GM12878 (cell line): ENCODE data around the gene CITED1. TPM values are rescaled to one million over a fixed set of nuclear protein-coding genes. Genes with fewer than 3 reads are reported as not detected.

Source experiments
- ATAC-seq: fragments of 200-7000 bp; cut with Tn5 transposase; 3 replicates; pipeline ENCODE4 v1.9.1; 2020; ENCODE audit warnings: mild to moderate bottlenecking, moderate library complexity
- BruUV-seq: library from RNA; stranded (reverse); fragments of 400-500 nt; replicated peaks from 2 replicates; lab custom pipeline; 2021; lab: Mats Ljungman, UMichigan
- CTCF ChIA-PET: fragments of 300-600 bp; sonication (Branson Sonifier 250); formaldehyde crosslinking; extraction: SDS; loops from one replicate; lab custom pipeline; 2021; ENCODE audit warnings: inconsistent platforms; lab: Yijun Ruan, JAX
- POLR2A ChIA-PET: fragments of 350-600 bp; formaldehyde crosslinking; extraction: SDS; loops from one replicate; lab custom pipeline; 2021; ENCODE audit warnings: inconsistent platforms; lab: Charles Lee
- RAD21 ChIA-PET: fragments of 300-600 bp; sonication (Branson Sonifier 250); formaldehyde crosslinking; loops from one replicate; lab custom pipeline; 2023; ENCODE audit warnings: antibody characterized with exemption; ENCODE audit not compliant: unreplicated experiment; lab: Charles Lee
- SMC1A ChIA-PET: fragments of 300-600 bp; sonication (Branson Sonifier 250); formaldehyde crosslinking; loops from one replicate; lab custom pipeline; 2023; ENCODE audit not compliant: unreplicated experiment, uncharacterized antibody; lab: Charles Lee
- DNase-seq: peaks from one replicate; pipeline ENCODE4 v3.0.0-alpha.2; 2011; ENCODE audit warnings: low read depth, low spot score
- FAIRE-seq: peaks from 3 replicates; lab custom pipeline; 2011; peaks lifted over from hg19 to GRCh38; lab: Jason Lieb, UNC
- H2AFZ ChIP-seq: 2 replicates; pipeline ENCODE4 v1.6.0; 2011; ENCODE audit warnings: low read depth, low read length, control low read depth; ENCODE audit not compliant: control insufficient read depth
- H3K27ac ChIP-seq: 2 replicates; pipeline ENCODE4 v1.5.1; 2011; ENCODE audit warnings: control low read depth; ENCODE audit not compliant: control insufficient read depth, insufficient read depth
- H3K27me3 ChIP-seq, 2 experiments: replicated peaks in 1 of 2; 2 replicates each; pipeline versions ENCODE4 v1.6.0 to v1.6.1; 2011; ENCODE audit warnings: low read length in 1 of 2; ENCODE audit not compliant: control insufficient read depth in 2 of 2, insufficient read depth in 2 of 2
- H3K36me3 ChIP-seq, 2 experiments: 2 replicates each; pipeline ENCODE4 v1.5.1; 2011; ENCODE audit warnings: low read length in 1 of 2; ENCODE audit not compliant: control insufficient read depth in 2 of 2, insufficient read depth in 2 of 2
- H3K4me1 ChIP-seq: 2 replicates; pipeline ENCODE4 v1.6.1; 2011; ENCODE audit warnings: mild to moderate bottlenecking, low read length, moderate library complexity, mixed read lengths; ENCODE audit not compliant: control insufficient read depth, insufficient read depth
- H3K4me2 ChIP-seq: 2 replicates; pipeline ENCODE4 v1.6.0; 2011; ENCODE audit warnings: control low read depth; ENCODE audit not compliant: control insufficient read depth, insufficient read depth
- H3K4me3 ChIP-seq: fragments of 200-600 bp; sonication (generic); 2 replicates; pipeline ENCODE4 v1.5.1; 2016
- H3K79me2 ChIP-seq: 2 replicates; pipeline ENCODE4 v1.6.0; 2011; ENCODE audit warnings: low read length; ENCODE audit not compliant: control insufficient read depth, insufficient read depth
- H3K9ac ChIP-seq: 2 replicates; pipeline ENCODE4 v1.8.0; 2011; ENCODE audit warnings: low read length, control low read depth, mixed read lengths; ENCODE audit not compliant: control insufficient read depth, insufficient read depth
- H3K9me3 ChIP-seq: replicated peaks from 3 replicates; pipeline ENCODE4 v1.5.1; 2011; ENCODE audit warnings: mild to moderate bottlenecking, low read length; ENCODE audit not compliant: control insufficient read depth, insufficient read depth
- H4K20me1 ChIP-seq: 2 replicates; pipeline ENCODE4 v1.6.0; 2011; ENCODE audit not compliant: control insufficient read depth, insufficient read depth
- ASH2L ChIP-seq: fragments of 300-600, 200-600 bp; sonication (generic); IDR thresholded peaks from 2 replicates; pipeline ENCODE4 v1.6.1; 2017; ENCODE audit warnings: low read depth, mild to moderate bottlenecking, borderline replicate concordance
- GABPA ChIP-seq: IDR thresholded peaks from 2 replicates; pipeline ENCODE4 v1.6.1; 2014; ENCODE audit warnings: antibody characterized with exemption, low read depth, mild to moderate bottlenecking, inconsistent platforms
- MTA3 ChIP-seq: IDR thresholded peaks from 2 replicates; pipeline ENCODE4 v1.6.1; 2012; ENCODE audit warnings: low read length, inconsistent platforms, borderline replicate concordance
- MYC ChIP-seq: IDR thresholded peaks from 2 replicates; pipeline ENCODE4 v1.6.1; 2011; ENCODE audit warnings: mild to moderate bottlenecking, low read length, moderate library complexity, inconsistent platforms; ENCODE audit not compliant: insufficient read depth, insufficient replicate concordance, insufficient read length, severe bottlenecking
- RFX5 ChIP-seq: IDR thresholded peaks from 2 replicates; pipeline ENCODE4 v1.6.1; 2011; ENCODE audit warnings: low read depth, low read length, improper control_type of control experiment
- SP1 ChIP-seq: IDR thresholded peaks from one replicate; pipeline ENCODE4 v1.6.1; 2011; ENCODE audit warnings: low read depth, low read length
- SRF ChIP-seq, 2 experiments: IDR thresholded peaks; 2 replicates each; pipeline ENCODE4 v1.6.1; 2011; ENCODE audit warnings: low read depth in 2 of 2, low read length in 2 of 2, mild to moderate bottlenecking in 1 of 2, moderate library complexity in 1 of 2
- YY1 ChIP-seq: IDR thresholded peaks from 2 replicates; pipeline ENCODE4 v1.6.1; 2011; ENCODE audit warnings: low read depth, mild to moderate bottlenecking, low read length
- WGBS: methylation state at CpG from one replicate; pipeline ENCODE4 v1.1.6; 2016; ENCODE audit warnings: low lambda C conversion rate; ENCODE audit not compliant: insufficient replicate concordance, insufficient coverage; ENCODE audit errors: missing lambda C conversion rate; 5-methylcytosine and 5-hydroxymethylcytosine counted together
- in situ Hi-C: fragments of 300-500 bp; cut with MboI; formaldehyde crosslinking; loops from 9 replicates; pipeline ENCODE4 v1.14.3; 2018; ENCODE audit warnings: mixed read lengths
- intact Hi-C: fragments of 100-400 bp; cut with micrococcal nuclease; formaldehyde crosslinking; loops from one replicate; pipeline ENCODE4 v1.14.2; 2022; ENCODE audit not compliant: unreplicated experiment
- polyA plus RNA-seq, 11 experiments: library from polyadenylated mRNA; depleted of rRNA in 4 of 11; unstranded in 6 of 11; stranded (reverse) in 5 of 11; fragments of >200 nt; fragmentation: Nextera tagmentation in 4 of 11; fragmentation: Illumina TruSeq in 1 of 11; extraction: Ambion mirVana in 4 of 11; extraction: Trizol in 1 of 11; gene quantifications; 1 replicate in 1 of 11; 2 replicates in 10 of 11; pipeline versions ENCODE4 v1.2.1 to v1.2.3, GENCODE V29; 2011 to 2016; ENCODE audit warnings: inconsistent platforms in 2 of 11, missing spikeins in 2 of 11, low read depth in 1 of 11
- total RNA-seq, 4 experiments: library from RNA; depleted of rRNA in 3 of 4; stranded (reverse); fragments of >200 nt in 3 of 4; fragmentation: Illumina TruSeq in 1 of 4; extraction: Trizol in 1 of 4; gene quantifications; 2 replicates each; pipeline versions ENCODE4 v1.2.1 to v1.2.3, GENCODE V29; 2013 to 2021

CITED1 gene
- total and polyA plus RNA-seq, 10 of the 15 experiments (the other 5 are each of a cell fraction or from before 2014, with no cell fraction given), result 0.56 TPM; not detected in 9

DNA sequence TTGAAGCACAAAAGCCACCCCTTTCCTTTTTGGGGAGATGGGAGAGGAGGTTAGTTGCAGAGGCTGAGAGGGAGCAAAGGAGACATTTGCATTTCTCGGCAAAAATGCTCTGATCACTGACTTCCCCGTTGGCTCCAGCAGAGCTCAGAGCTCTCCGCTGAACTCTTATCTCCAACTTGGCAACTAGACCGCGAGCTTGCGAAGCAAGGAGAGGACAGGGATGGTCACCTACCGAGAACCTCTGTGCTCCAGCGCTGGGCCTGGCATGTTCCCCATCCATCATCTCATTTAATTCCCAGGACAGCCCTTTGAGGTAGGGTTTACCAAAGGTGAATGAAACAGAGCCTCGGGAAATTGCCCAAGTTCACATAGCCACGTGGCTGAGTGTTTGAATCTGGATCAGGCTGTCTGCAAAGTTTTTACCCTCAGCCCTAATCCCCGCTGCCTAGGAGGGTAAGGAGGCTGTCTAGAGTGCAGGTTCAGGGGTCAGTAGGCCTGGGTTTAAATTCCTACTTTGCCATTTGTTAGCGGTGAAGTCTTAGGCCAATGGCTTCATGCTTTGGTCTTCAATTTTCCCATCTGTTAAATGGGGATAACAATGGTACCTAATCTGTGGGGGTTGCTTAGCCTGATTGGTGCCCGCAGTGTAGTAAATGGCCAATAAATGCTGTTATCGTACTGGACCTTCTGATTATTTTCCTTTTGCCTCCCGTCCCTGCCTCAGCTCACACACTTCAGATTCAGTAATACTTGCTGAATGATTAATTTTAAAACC lies 3.8 kb upstream of the CITED1 start:
- no peak for DNase-seq
- Histone ChIP-seq H3K9me3 (no peaks in the 10 kb centered on the region; the same call in 1 of the 3 replicates), H3K27ac (no peak overlapping the region), H3K79me2 (no peaks in the 10 kb centered on the region), H3K9ac (no peak overlapping the region), H3K4me1 (no peaks in the 10 kb centered on the region), H3K36me3 (no peaks in the 10 kb centered on the region), H3K27me3 (peaks cover 7 to 28% of the 10 kb centered on the region in 2 experiments)
- BruUV-seq, result no TSS peak
- ChIA-PET CTCF (no interaction called here), POLR2A (no interaction called here), SMC1A (no interaction called here)
- no peak for ATAC-seq
- 22% methylated on average over 15 of the region's 15 CpGs for WGBS
- intact Hi-C loops, result no loop called here
- no peak for FAIRE-seq
- TF ChIP-seq MYC, result no peak
- no peak for TF ChIP-seq GABPA
- TF ChIP-seq, all 136 proteins: peak for 0
- Histone ChIP-seq H3K4me2 (peak overlapping the region; percentile 66), H4K20me1 (no peaks in the 10 kb centered on the region), H2AFZ (no peak overlapping the region), H3K4me3 (no peak overlapping the region)
- RAD21 ChIA-PET, result interaction anchor here (0.8 kb wide), 1 partner anchor 231 kb away, joined by 3 read pairs; no protein-coding TSS in a partner anchor
- in situ Hi-C loops, result no loop called here

GRCh38 chrX:72308566-72309296 lies 3.0 kb upstream of the CITED1 start:
- Histone ChIP-seq H3K79me2 (no peaks in the 10 kb centered on the region), H3K27me3 (peaks cover 7 to 28% of the 10 kb centered on the region in 2 experiments), H4K20me1 (no peaks in the 10 kb centered on the region), H3K36me3 (no peaks in the 10 kb centered on the region), H3K4me3 (no peak overlapping the region), H3K4me2 (peak overlapping the region; percentile 66), H3K27ac (no peak overlapping the region), H3K4me1 (no peaks in the 10 kb centered on the region), H2AFZ (no peak overlapping the region), H3K9me3 (no peaks in the 10 kb centered on the region; the same call in 1 of the 3 replicates), H3K9ac (no peak overlapping the region)
- ChIA-PET RAD21 (interaction anchor here (0.8 kb wide), 1 partner anchor 232 kb away, joined by 3 read pairs; no protein-coding TSS in a partner anchor), SMC1A (no interaction called here), CTCF (no interaction called here), POLR2A (no interaction called here)
- in situ Hi-C loops, result no loop called here
- no TSS peak for BruUV-seq
- WGBS, result 2% methylated on average over 24 of the region's 24 CpGs
- ATAC-seq (peak; percentile 45), FAIRE-seq (no peak), DNase-seq (no peak)
- TF ChIP-seq SP1 (peak; percentile 91), MTA3 (no peak), SRF (IDR thresholded peaks at IDR 0.05; ENCODE audit: low read depth in 2 of 2, low read length in 2 of 2) (no peak), RFX5 (no peak), YY1 (peak; percentile 61), ASH2L (no peak)
- intact Hi-C loops, result no loop called here
